HG03354 (cell line): ENCODE measurements around the gene RNF175.
"Not testable (repeated sequence)": the region's sequence is repeated elsewhere in the genome, so short reads cannot be mapped to it uniquely, and the experiment has no call there.

Experiments
- ATAC-seq: cut with Tn5 transposase; IDR thresholded peaks from one replicate; pipeline ENCODE4 v1.9.1; 2021; ENCODE audit warnings: mild to moderate bottlenecking; ENCODE audit not compliant: unreplicated experiment, poor library complexity, severe bottlenecking

Gene RNF175

DNA sequence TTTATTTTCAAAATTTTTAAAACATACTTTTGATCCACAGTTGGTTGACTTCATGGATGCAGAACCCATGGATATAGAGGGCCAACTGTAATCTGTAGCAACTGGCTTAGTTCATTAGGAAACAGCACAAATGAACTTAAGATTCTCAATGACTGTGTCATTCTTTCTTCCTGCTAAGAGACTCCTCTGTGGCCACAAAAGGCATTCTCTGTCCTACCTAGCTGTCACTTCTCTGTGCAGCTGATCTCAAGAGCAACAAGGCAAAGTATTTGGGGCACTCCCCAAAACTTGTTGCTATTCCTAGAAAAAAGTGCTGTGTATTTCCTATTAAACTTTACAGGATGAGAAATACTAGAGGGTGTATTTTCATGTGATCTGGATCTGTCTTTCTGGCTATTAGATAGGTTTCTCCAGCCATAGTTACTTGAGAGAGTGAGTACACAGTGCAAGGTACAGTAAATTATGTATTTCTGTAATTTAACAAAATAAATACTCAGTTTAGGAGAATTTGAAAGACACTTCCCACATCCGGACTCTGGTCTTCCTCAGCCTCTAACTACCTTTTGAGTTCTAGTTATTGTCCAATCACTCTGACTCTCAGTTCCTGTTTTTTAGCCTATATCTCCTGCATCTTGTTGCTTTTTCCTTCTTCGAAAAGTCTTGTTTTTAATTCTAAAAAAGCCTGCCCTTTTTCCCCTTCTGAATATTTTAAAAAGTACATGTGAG, 53.9 kb downstream of the RNF175 start:
- ATAC-seq = peak; percentile 86

DNA sequence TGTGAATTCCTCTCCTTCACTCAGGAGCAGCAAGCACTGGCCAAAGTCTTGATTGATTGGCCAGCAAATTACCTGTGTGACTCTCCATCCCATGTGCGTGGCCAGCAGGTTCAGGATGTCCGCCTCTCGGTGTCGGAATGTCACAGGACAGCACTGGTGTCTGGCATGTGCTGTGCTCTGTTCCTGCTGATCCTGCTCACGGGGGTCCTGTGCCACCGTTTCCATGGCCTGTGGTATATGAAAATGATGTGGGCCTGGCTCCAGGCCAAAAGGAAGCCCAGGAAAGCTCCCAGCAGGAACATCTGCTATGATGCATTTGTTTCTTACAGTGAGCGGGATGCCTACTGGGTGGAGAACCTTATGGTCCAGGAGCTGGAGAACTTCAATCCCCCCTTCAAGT, 55.3 kb downstream of the RNF175 start:
- no peak for ATAC-seq

DNA sequence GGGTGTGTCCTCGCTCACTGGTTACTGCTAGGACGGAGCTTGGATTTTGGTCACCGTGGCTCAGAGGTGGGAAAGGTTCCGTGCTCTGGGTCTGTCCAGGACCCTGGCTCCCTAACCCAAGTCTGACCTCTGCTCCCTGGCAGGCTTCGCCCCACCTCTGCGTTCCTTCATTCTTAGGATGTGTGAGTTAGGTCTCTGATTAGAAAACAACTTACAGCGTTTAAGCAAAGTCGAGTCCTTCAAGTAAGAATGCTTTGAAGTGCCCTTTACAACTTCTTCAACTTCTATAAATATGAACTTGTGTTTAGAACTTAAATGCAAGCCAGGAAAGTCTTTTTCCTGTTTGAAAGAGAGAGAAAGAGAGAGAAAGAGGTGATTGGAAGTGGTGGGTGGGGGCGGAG, 74.9 kb downstream of the RNF175 start:
- ATAC-seq = no peak

DNA sequence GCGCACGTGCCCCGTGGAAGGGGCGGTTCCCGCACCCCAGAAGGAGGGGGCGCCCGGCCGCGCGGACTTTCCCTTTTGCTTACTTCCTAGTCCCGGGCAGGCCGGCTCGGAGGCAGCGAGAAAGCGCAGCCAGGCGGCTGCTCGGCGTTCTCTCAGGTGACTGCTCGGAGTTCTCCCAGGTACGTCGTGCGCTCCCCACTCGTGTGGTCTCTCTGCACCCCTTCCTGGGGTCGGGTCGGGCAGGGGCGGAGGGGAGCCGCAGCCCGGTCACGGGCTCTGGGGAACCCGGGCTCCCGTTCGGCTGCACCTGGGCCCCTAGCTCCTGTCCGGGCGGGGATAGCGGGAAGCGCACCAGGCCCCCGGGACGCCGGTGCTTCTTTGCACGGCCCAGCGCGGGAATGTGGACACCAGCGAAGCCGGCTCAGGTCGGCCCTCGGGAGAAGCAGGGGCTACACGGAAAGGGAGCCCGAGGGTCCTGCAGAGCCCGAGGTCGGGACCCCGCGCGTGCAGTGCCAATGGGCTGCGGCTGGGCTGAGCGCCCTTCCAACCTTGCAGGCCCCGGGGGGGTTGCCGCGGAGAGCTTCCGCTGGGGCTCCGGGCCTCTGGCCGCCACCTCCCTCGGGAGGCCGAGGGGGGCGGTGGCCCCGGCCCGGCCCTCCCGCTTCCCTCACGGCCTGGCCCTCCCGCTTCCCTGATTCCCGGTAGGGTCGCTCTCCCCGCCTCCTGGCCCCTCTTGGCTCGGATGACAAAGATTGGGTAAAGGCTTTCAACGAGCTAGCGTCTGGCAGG, 75.4 kb downstream of the RNF175 start, which contains the start of gene TLR2:
Gene TLR2, plus strand, starts transcription at position 99 of the 789 bp plus-strand sequence. CDS start 18,628 bp downstream, outside the sequence.
- peak; percentile 95 for ATAC-seq

DNA sequence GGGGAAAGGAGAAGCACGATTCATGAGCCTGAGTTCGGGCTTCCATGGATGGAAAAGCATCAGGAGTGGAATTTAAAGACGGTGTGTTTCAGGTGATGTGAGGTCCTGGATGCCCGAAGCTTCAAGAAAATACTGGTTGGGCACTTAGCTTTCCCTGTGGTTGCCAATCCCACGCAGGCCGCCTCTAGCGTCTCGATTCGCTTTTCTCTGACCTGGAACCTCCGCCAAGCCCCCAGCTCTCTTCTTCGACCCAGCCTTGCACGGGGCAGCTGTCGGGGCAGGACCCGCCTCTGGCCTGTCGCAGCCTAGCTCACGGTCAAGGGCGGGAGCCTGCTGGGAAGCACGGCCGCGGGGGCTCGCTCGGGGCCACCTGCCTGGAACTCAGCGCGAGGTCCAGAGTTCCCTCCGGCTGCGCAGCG, 76.1 kb downstream of the RNF175 start:
- no peak for ATAC-seq

DNA sequence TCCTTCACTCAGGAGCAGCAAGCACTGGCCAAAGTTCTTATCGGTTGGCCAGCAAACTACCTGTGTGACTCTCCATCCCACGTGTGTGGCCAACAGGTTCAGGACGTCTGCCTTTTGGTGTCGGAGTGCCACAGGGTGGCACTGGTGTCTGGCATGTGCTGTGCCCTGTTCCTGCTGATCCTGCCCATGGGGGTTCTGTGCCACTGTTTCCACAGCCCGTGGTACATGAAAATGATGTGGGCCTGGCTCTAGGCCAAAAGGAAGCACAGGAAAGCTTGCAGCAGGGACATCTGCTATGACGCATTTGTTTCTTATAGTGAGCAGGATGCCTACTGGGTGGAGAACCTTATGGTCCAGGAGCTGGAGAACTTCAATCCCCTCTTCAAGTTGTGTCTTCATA, 80.3 kb downstream of the RNF175 start:
- ATAC-seq = no peak

DNA sequence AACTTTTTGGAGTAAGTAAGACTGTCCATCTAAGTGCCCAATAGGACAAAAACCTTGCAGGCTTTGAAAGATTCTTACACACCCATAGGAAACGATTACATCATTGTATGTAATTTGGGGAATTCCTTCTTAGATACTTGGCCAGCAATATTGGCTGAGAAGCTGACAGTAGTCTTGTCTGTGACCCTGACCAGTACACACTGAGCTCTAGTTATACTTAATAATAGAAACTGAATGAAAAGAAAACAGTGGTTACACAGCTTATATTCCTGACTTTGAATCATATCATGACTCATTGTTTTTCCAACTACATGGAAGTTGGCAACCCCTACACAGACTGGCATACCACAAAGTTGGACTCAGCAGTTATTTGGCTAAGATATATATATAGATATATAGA, 82.8 kb downstream of the RNF175 start:
- no peak for ATAC-seq

DNA sequence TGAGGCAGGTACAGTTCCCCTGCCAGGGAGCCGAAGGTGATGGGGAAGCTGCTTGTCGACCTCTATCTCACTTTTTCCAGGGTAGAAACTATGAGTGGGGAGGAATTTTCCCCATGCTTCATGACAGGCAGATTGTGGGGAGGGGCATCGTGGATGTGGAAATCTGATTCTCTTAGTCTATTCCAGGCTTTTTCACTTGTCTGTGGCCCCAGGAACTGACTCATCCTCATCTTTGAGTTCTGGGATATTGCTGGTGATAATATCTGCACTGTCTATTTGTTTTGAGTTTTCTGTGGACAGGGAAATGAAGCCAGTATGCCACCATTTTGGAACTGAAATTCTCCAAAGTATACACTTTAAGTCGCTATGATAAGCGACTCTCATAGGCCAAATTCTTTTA, 83.3 kb downstream of the RNF175 start:
- no peak for ATAC-seq

DNA sequence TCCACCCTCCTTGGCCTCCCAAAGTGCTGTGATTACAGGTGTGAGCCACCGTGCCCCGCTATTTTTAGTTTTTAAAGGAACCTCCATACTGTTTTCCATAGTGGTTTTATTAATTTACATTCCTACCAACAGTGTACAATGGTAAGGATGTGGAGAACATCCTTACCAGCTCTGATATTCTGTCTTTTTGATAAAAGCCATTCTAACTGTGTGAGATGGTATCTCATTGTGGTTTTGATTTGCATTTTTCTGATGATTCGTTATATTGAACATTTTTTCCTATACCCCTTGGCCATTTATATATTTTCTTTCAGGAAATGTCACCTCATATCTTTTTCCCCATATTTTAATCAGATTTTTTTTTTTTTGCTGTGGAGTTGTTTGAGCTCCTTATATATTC, 90.0 kb downstream of the RNF175 start:
- ATAC-seq = no peak

DNA sequence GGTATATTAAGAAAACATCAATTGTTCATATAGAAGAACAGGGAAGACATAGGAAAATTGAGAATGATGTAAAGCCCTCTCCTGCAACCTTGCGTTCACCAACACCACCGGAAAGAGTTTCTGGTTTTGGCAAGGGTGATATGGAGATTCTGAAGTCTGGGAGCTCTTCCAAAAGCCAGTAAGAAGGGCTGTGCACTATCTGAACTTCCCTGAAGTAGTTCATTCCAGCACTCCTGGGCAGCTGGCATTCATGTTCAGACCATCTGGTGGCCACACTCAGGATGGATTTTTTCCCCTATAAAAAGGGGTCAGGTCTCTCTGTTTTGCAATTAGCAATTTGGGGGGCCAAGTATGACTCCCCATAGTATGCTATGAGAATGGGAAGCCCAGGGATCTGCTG, 91.2 kb downstream of the RNF175 start:
- no peak for ATAC-seq

DNA sequence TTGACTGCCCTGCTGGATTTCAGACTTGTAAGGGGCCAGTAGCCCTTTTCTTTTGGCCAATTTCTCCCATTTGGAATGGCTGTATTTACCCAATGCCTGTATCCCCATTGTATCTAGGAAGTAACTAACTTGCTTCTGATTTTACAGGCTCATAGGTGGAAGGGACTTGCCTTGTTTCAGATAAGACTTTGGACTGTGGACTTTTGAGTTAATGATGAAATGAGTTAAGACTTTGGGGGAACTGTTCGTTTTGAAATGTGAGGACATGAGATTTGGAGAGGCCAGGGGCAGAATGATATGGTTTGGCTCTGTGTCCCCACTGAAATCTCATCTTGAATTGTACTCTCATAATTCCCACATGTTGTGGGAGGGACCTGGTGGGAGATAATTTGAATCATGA, 93.3 kb downstream of the RNF175 start:
- ATAC-seq = not testable (repeated sequence)

DNA sequence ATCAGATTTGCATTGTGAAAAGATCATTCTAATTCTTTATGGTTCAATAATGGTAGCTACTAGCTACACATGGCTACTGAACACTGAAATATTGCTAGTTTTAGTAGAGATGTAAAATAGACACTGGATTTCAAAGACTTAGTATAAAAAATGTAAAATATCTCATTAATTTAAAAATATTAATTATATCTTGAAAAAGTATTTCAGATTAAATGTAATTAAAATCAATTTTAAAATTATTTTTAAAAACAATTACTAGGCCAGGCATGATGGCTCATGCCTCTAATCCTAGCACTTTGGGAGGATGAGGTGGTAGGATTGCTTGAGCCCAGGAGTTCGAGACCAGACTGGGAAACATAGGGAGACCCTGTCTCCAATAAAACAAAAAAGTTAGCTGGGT, 96.2 kb downstream of the RNF175 start:
- no peak for ATAC-seq

DNA sequence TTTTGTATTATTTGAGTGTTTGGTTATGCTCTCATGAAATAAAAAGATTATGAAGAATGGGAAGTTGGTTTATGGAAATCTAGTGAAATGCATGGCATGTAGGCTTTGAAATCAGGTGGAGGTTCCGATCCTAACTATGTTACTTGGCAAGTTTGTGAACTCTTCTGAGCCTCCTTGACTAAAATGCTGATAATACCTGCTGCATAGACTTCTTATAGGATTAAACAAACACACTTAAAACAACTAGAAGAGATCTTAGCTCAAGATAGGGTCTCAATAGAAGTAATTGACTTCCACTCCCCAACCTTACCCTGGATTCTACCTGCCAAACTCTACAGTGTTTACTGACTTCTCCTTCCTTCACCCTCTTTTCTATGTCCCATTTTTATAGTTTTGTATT, 97.9 kb downstream of the RNF175 start:
- no peak for ATAC-seq

DNA sequence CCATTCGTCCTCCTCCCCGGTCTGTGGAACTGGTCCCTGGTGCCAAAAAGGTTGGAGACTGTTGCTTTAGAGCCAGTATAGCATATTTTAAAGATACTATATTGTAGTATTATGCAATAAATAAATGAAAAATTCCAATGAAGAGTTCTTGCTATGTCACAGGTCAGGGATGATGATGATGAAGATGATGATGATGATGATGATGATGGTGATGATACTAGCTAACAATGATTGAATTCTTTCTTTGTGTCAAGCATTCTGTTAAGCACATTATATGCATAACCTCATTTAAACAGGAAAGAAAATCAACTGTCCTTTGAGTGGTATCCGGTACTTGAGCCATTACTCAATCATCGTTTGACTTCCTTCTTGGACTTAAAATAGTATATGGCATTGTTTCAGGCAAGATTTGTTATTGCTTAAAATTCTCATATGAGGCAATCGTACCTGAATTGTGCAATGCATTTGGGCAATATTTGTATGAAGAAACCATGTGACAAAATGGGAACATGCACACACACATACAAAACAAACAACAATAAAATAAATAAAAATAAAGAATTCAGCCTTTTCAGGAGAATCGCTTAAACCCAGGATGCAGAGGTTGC, 98.5 kb downstream of the RNF175 start:
- no peak for ATAC-seq
